Measurements from ENCODE around the gene RPS14.

- TF ChIP-seq CTCF (optimal IDR thresholded peaks at IDR 0.05 in 1 of 3, IDR thresholded peaks at IDR 0.05 in 1 of 3, conservative IDR thresholded peaks at IDR 0.05 in 1 of 3; ENCODE audit: extremely low read depth in 1 of 3, insufficient read depth in 2 of 3, low read length in 3 of 3): no peak
- TF ChIP-seq EZH2 (IDR thresholded peaks at IDR 0.05; ENCODE audit: low read length): no peak
Measured at GRCh38 chr5:150479416-150479815, 29.9 kb upstream of the RPS14 start.
